Motor neuron (in vitro differentiated cells): ENCODE data around the gene POLR3K. TPM values are rescaled to one million over a fixed set of nuclear protein-coding genes. Genes with fewer than 3 reads are reported as not detected.

ENCODE experiments used
- ATAC-seq, 8 experiments: fragments of 200-7000 bp; cut with Tn5 transposase; replicated peaks in 6 of 8; 2 replicates each; pipeline ENCODE4 v1.8.0; 2021; ENCODE audit warnings: mild to moderate bottlenecking in 8 of 8, moderate library complexity in 8 of 8
- H3K27ac ChIP-seq, 2 donors: fragments of 250-450 bp; sonication (Bioruptor Pico); 2 replicates each; pipeline ENCODE4 v1.9.0; 2021; ENCODE audit warnings: antibody characterized with exemption in 2 of 2, mild to moderate bottlenecking in 2 of 2, moderate library complexity in 1 of 2
- H3K4me1 ChIP-seq, 2 donors: fragments of 250-450 bp; sonication (Bioruptor Pico); replicated peaks in 1 of 2; 2 replicates each; pipeline ENCODE4 v1.6.1; 2021; ENCODE audit warnings: antibody characterized with exemption in 2 of 2, mild to moderate bottlenecking in 2 of 2, moderate library complexity in 1 of 2
- H3K4me3 ChIP-seq, 5 donors: fragments of 250-450 bp; sonication (Bioruptor Pico); 2 replicates each; pipeline ENCODE4 v1.9.0; 2021; ENCODE audit warnings: antibody characterized with exemption in 5 of 5, mild to moderate bottlenecking in 5 of 5, moderate library complexity in 4 of 5
- WGBS, 10 experiments: fragments of 450-650 bp; shearing (Covaris generic); methylation state at CpG; one replicate each; pipeline ENCODE4 v1.0.0; 2022; 5-methylcytosine and 5-hydroxymethylcytosine counted together
- in situ Hi-C, 9 experiments: fragments of 400-800 bp; cut with MboI; loops; one replicate each; pipeline ENCODE4 v1.15.0; 2021; ENCODE audit warnings: low sequenced_read_pairs in 9 of 9, low pct_unique_long_range_greater_than_20kb in 2 of 9; ENCODE audit not compliant: unreplicated experiment in 9 of 9
- total RNA-seq, 8 experiments: library from RNA; unstranded; fragments of 300-600 nt; gene quantifications; 2 replicates each; pipeline versions ENCODE4 v1.2.3 to v1.2.4, GENCODE V29; 2022

POLR3K gene
- total RNA-seq, 8 experiments from 2014 or later, result 3.5 to 23.1 (median 10.3) TPM

GRCh38 chr16:86483-86952 is 33.1 kb upstream of the POLR3K start:
- in situ Hi-C loops, result no loop called here
- no peak overlapping the region for H3K4me3 ChIP-seq
- H3K4me1 ChIP-seq, result no peaks in the 10 kb centered on the region
- ATAC-seq, result peak in 2 of 8 experiments; percentile 10 to 11
- no peak overlapping the region for H3K27ac ChIP-seq
- 92% methylated on average over 2 of the region's 23 CpGs; no CpG with 5 or more reads in 9 of the 10 experiments for WGBS, 10 experiments

- in situ Hi-C loops, result no loop called here
- Histone ChIP-seq H3K4me1 (no peaks in the 10 kb centered on the region), H3K4me3 (no peak overlapping the region), H3K27ac (no peak overlapping the region)
- no peak for ATAC-seq
- WGBS, 10 experiments, result 53 to 100% (median 62%) methylated on average over 1 to 3 of the region's 9 CpGs; no CpG with 5 or more reads in 5 of the 10 experiments
Observed at GRCh38 chr16:85865-86264, 32.5 kb upstream of the POLR3K start.

DNA sequence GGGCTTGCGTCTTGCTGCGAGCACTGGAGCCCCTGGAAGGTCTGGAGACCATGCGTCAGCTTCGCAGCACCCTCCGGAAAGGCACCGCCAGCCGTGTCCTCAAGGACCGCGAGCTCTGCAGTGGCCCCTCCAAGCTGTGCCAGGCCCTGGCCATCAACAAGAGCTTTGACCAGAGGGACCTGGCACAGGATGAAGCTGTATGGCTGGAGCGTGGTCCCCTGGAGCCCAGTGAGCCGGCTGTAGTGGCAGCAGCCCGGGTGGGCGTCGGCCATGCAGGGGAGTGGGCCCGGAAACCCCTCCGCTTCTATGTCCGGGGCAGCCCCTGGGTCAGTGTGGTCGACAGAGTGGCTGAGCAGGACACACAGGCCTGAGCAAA is 32.0 kb upstream of the POLR3K start:
- H3K27ac ChIP-seq, result no peak overlapping the region
- peak in 3 of 8 experiments; percentile 1 to 15 (median 11) for ATAC-seq
- in situ Hi-C loops, result no loop called here
- H3K4me3 ChIP-seq, result no peak overlapping the region
- WGBS, 10 experiments, result 86 to 100% (median 87%) methylated on average over 1 to 6 of the region's 18 CpGs; no CpG with 5 or more reads in 7 of the 10 experiments
- H3K4me1 ChIP-seq, result no peaks in the 10 kb centered on the region

GRCh38 chr16:84718-85406 is 31.5 kb upstream of the POLR3K start:
- WGBS, 10 experiments, result 0 to 100% (median 74%) methylated on average over 1 to 4 of the region's 7 CpGs; no CpG with 5 or more reads in 6 of the 10 experiments
- in situ Hi-C loops, result no loop called here
- peak; percentile 12 to 71 (median 46) for ATAC-seq
- no peaks in the 10 kb centered on the region for H3K4me1 ChIP-seq
- no peak overlapping the region for H3K4me3 ChIP-seq
- no peak overlapping the region for H3K27ac ChIP-seq

DNA sequence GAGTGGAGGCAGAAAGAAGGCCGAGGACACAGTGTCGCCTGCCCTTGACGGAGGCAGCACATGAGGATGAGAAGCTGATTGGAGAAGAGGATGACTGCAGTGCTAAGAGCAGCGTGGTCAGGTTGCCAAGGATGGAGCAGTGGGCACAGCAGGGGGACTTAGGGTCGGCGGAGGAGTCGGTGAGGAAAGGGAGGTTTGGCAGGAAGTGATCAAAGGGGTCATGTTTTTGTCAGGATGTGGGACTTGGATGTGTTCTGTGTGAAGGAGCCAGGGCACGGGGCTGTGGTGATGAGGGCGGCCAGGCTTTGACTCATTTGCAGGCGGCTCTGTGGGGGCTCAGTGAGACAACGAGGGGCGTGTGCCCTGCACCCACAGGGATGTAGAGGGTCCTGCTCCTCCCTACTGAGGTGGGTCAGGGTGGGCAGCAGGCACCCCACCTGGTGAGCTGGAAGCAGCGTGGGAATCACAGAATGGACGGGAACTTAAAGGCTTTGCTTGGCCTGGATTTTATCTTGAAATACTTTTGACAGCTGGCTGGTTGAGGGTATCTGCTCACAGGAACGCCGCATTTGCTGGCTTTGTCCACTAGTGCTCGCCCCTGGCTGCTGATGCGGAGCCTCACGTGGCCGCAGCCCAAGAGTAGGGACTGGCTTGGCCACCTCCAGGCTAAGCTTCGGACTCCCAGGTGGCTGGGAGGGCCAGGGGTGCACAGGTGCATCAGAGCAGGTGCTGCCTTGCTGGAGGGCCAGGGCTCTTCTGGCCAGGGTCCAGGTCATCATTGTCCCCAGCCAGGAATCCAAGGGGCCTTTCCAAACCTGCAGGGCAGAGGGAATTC is 30.6 kb upstream of the POLR3K start:
- H3K4me3 ChIP-seq, result no peak overlapping the region
- 72 to 100% (median 77%) methylated on average over 2 to 14 of the region's 21 CpGs; no CpG with 5 or more reads in 4 of the 10 experiments for WGBS, 10 experiments
- in situ Hi-C loops, result no loop called here
- ATAC-seq, result peak in 1 of 8 experiments; percentile 7
- no peak overlapping the region for H3K27ac ChIP-seq
- peaks cover 0 to under 1% of the 10 kb centered on the region in 2 donors for H3K4me1 ChIP-seq

DNA sequence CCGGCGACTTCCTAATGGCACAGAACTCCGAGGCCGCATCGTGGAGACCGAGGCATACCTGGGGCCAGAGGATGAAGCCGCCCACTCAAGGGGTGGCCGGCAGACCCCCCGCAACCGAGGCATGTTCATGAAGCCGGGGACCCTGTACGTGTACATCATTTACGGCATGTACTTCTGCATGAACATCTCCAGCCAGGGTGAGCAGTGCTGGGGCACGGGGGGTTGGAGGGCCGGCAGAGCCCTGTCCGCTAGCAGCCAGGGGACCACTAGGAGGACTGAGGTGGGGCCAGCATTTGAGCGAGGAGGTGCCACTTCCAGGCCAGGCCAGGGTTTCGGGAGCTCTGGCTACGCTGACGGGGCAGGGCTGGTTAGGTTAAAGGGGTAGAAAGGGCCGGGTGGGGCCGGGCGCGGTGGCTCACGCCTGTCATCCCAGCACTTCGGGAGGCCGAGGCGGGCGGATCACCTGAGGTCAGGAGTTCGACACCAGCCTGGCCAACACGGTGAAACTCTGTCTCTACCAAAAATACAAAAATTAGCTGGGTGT is 29.7 kb upstream of the POLR3K start:
- in situ Hi-C loops, result no loop called here
- WGBS, 10 experiments, result no CpG with 5 or more reads among the region's 31 CpGs
- no peak for ATAC-seq
- H3K4me3 ChIP-seq, result no peak overlapping the region
- H3K4me1 ChIP-seq, result peaks cover 4 to 5% of the 10 kb centered on the region in 2 donors
- H3K27ac ChIP-seq, result no peak overlapping the region

GRCh38 chr16:79151-80054 is 26.0 kb upstream of the POLR3K start:
- Histone ChIP-seq H3K4me3 (peak overlapping the region in 1 of 5 donors; percentile 86), H3K27ac (no peak overlapping the region), H3K4me1 (peaks cover 33 to 37% of the 10 kb centered on the region in 2 donors)
- 74 to 100% (median 87%) methylated on average over 2 to 12 of the region's 32 CpGs; no CpG with 5 or more reads in 6 of the 10 experiments for WGBS, 10 experiments
- ATAC-seq, result no peak
- in situ Hi-C loops, result no loop called here

DNA sequence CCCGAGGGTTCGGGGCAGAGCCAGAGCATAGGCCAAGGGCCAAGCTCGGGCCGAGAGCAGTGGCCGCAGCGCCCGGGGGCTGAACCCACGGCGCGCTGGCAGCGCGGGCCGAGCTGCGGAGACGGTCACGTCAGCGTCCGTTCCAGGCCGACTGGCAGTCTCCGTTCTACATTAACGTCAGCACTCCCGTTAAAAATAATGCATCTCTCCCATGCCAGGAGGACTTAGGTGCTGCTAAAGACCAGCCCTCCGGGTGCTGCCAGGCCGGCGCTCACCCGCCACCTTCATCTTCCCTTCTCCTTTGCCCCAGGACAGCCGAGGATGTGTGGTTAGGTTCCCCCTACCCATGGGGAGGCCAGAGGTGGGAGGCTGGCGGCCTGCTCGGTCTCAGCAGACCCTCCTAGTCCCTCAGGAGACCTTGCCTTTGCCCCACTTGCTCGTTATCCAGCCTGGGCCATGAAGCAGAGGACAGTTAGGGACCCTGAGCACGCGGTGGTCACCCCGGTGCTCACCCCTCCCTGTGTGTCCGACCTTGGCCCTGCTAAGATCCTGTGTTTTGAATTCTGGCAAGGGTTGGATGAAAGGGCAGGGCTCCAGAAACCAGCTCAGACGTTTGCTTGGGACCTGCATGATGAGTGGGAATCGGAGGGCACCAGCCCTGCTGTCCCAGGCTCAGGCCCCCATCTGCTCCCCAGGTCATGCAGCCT is 25.2 kb upstream of the POLR3K start:
- 7 to 21% (median 13%) methylated on average over 3 to 9 of the region's 36 CpGs; no CpG with 5 or more reads in 7 of the 10 experiments for WGBS, 10 experiments
- peak; percentile 1 to 43 (median 18) for ATAC-seq
- in situ Hi-C loops, result no loop called here
- Histone ChIP-seq H3K27ac (peak overlapping the region; percentile 64 to 87), H3K4me1 (peaks cover 41 to 45% of the 10 kb centered on the region in 2 donors), H3K4me3 (peak overlapping the region; percentile 59 to 98 (median 87))

DNA sequence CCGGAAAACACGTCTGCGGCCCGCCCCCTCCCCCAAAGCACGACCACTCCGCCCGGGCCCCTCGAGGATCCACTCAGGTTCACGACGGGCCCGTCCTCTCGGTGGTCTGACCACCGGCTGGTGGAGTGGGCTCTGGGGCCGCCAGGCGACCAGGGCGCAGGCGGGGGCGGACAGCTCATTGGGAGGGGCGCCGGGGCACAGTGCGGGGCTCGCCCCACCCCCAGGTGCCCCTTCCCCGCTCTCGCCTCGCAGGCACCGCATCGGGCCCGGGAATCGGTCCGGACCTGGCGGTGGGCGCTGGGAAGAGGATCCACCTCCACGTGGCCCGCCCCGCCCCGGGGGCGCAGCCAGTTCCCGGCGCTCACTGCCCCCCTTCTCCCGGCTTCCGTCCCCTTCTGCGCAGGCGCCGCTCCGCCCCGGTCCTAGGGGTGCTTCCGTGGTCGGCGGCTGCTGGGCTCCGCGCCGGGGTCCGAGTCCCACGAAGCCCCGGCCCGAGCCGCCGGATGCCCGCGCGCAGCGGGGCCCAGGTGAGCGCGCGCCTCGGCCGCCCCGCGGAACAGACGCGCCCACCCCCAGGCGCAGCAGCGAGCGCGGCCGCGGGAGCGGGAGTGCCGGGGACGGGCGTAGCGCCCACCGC is 24.5 kb upstream of the POLR3K start, which contains the start of gene MPG:
Gene MPG (plus strand): TSS at position 419 of the 637 bp plus-strand sequence. CDS start 85 bp downstream, at position 504.
- H3K4me3 ChIP-seq, result peak within 1 kb of the TSS; percentile 59 to 98 (median 87)
- 0% methylated on average over 5 of the region's 83 CpGs; no CpG with 5 or more reads in 9 of the 10 experiments for WGBS, 10 experiments
- H3K27ac ChIP-seq, result peak within 1 kb of the TSS; percentile 64 to 87
- in situ Hi-C loops, result no loop called here
- peak; percentile 29 to 82 (median 74) for ATAC-seq
- peaks cover 44 to 52% of the 10 kb centered on the region in 2 donors for H3K4me1 ChIP-seq

GRCh38 chr16:77273-77806 is 23.9 kb upstream of the POLR3K start:
- peak; percentile 35 to 68 (median 54) for ATAC-seq
- in situ Hi-C loops, result no loop called here
- 24 to 55% methylated on average over 5 of the region's 31 CpGs; no CpG with 5 or more reads in 8 of the 10 experiments for WGBS, 10 experiments
- Histone ChIP-seq H3K4me3 (peak overlapping the region; percentile 59 to 98 (median 87)), H3K4me1 (peaks cover 48 to 55% of the 10 kb centered on the region in 2 donors), H3K27ac (peak overlapping the region; percentile 64 to 87)
